Loucy (cell line): ENCODE results near the gene PANK1.

Experiments used
- H2AFZ ChIP-seq: fragments of 200-600 bp; sonication (generic); 2 replicates; pipeline ENCODE4 v1.6.0; 2016; ENCODE audit warnings: antibody characterized with exemption, mild to moderate bottlenecking, low read length, moderate library complexity
- H3F3A ChIP-seq: fragments of 200-600 bp; 2 replicates; pipeline ENCODE4 v1.6.0; 2016; ENCODE audit warnings: antibody characterized with exemption, low read depth, mild to moderate bottlenecking
- H3K27me3 ChIP-seq: fragments of 200-600 bp; sonication (generic); 2 replicates; pipeline ENCODE4 v1.6.1; 2014; ENCODE audit warnings: low read length, mild to moderate bottlenecking; ENCODE audit not compliant: insufficient read depth, poor library complexity, severe bottlenecking
- H3K36me3 ChIP-seq: fragments of 200-600 bp; sonication (generic); 2 replicates; pipeline ENCODE4 v1.6.1; 2016; ENCODE audit warnings: low read length; ENCODE audit not compliant: insufficient read depth
- H3K4me1 ChIP-seq: fragments of 200-600 bp; sonication (generic); 2 replicates; pipeline ENCODE4 v1.5.1; 2014; ENCODE audit warnings: low read length, mild to moderate bottlenecking; ENCODE audit not compliant: insufficient read depth, poor library complexity, severe bottlenecking
- H3K4me2 ChIP-seq: fragments of 200-600 bp; sonication (generic); 2 replicates; pipeline ENCODE4 v1.6.0; 2014; ENCODE audit warnings: antibody characterized with exemption, low read length, low read depth, mild to moderate bottlenecking; ENCODE audit not compliant: poor library complexity, severe bottlenecking
- H3K4me3 ChIP-seq: fragments of 200-600 bp; sonication (generic); 2 replicates; pipeline ENCODE4 v1.5.1; 2014; ENCODE audit warnings: low read length, mild to moderate bottlenecking, mixed read lengths; ENCODE audit not compliant: poor library complexity, severe bottlenecking
- H3K79me2 ChIP-seq: fragments of 200-600 bp; sonication (generic); 2 replicates; pipeline ENCODE4 v1.6.1; 2014; ENCODE audit warnings: low read length; ENCODE audit not compliant: insufficient read depth
- H3K9ac ChIP-seq: fragments of 200-600 bp; sonication (generic); 2 replicates; pipeline ENCODE4 v1.6.0; 2014; ENCODE audit warnings: mild to moderate bottlenecking, low read depth, low read length, moderate library complexity; ENCODE audit not compliant: poor library complexity, severe bottlenecking
- H3K9me2 ChIP-seq: fragments of 200-600 bp; sonication (generic); replicated peaks from 2 replicates; pipeline ENCODE4 v1.6.1; 2016; ENCODE audit warnings: low read depth, low read length, mixed read lengths
- H3K9me3 ChIP-seq: fragments of 200-600 bp; sonication (generic); 2 replicates; pipeline ENCODE4 v1.6.1; 2014; ENCODE audit warnings: mild to moderate bottlenecking, antibody characterized with exemption, low read length, low read depth; ENCODE audit not compliant: insufficient read depth
- H4K20me1 ChIP-seq: fragments of 200-600 bp; sonication (generic); 2 replicates; pipeline ENCODE4 v1.6.0; 2014; ENCODE audit warnings: antibody characterized with exemption, low read length, mild to moderate bottlenecking; ENCODE audit not compliant: insufficient read depth, poor library complexity, severe bottlenecking
- EZH2phosphoT487 ChIP-seq: fragments of 200-600 bp; IDR thresholded peaks from 2 replicates; pipeline ENCODE4 v1.6.1; 2018; ENCODE audit warnings: antibody characterized with exemption, mild to moderate bottlenecking, moderate library complexity, borderline replicate concordance
- TF ChIP-seq, protein P1 (sequence below): fragments of 200-600 bp; sonication (generic); conservative IDR thresholded peaks from 2 replicates; pipeline ENCODE4 v1.5.1; 2014; ENCODE audit warnings: mild to moderate bottlenecking, antibody characterized with exemption, low read length

Gene PANK1

DNA sequence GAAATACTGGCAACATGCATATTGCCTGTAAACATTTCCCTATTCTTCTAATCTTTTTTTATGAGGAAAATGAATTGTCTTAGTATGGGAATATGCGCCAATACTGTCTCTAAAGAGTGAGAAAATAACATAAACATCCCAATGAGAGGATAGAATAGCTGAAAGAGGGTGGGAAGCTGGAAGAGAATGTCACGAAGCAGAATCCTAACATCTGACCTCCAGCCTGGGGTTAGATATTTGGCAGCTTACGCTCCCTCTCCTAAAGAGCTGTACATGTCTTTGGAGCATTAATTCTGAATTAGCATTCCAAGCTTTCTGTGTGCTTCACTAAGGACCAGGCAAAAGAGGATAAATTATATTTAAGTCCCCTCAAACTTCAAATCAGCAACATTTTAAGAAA, 78.0 kb downstream of the PANK1 start:
- H3K9me2 ChIP-seq, result no peaks in the 10 kb centered on the region
- H3K9me3 ChIP-seq, result no peaks in the 10 kb centered on the region
- TF ChIP-seq EZH2phosphoT487, result no peak
- TF ChIP-seq, protein P1, sequence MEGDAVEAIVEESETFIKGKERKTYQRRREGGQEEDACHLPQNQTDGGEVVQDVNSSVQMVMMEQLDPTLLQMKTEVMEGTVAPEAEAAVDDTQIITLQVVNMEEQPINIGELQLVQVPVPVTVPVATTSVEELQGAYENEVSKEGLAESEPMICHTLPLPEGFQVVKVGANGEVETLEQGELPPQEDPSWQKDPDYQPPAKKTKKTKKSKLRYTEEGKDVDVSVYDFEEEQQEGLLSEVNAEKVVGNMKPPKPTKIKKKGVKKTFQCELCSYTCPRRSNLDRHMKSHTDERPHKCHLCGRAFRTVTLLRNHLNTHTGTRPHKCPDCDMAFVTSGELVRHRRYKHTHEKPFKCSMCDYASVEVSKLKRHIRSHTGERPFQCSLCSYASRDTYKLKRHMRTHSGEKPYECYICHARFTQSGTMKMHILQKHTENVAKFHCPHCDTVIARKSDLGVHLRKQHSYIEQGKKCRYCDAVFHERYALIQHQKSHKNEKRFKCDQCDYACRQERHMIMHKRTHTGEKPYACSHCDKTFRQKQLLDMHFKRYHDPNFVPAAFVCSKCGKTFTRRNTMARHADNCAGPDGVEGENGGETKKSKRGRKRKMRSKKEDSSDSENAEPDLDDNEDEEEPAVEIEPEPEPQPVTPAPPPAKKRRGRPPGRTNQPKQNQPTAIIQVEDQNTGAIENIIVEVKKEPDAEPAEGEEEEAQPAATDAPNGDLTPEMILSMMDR, result no peak
- H3K4me1 ChIP-seq, result no peaks in the 10 kb centered on the region
- H3K4me3 ChIP-seq, result no peak overlapping the region
- H3F3A ChIP-seq, result no peaks in the 10 kb centered on the region
- H4K20me1 ChIP-seq, result no peaks in the 10 kb centered on the region
- H3K27me3 ChIP-seq, result no peaks in the 10 kb centered on the region
- H2AFZ ChIP-seq, result no peak overlapping the region
- H3K36me3 ChIP-seq, result no peaks in the 10 kb centered on the region
- H3K9ac ChIP-seq, result no peak overlapping the region
- H3K79me2 ChIP-seq, result no peaks in the 10 kb centered on the region
- no peak overlapping the region for H3K4me2 ChIP-seq

DNA sequence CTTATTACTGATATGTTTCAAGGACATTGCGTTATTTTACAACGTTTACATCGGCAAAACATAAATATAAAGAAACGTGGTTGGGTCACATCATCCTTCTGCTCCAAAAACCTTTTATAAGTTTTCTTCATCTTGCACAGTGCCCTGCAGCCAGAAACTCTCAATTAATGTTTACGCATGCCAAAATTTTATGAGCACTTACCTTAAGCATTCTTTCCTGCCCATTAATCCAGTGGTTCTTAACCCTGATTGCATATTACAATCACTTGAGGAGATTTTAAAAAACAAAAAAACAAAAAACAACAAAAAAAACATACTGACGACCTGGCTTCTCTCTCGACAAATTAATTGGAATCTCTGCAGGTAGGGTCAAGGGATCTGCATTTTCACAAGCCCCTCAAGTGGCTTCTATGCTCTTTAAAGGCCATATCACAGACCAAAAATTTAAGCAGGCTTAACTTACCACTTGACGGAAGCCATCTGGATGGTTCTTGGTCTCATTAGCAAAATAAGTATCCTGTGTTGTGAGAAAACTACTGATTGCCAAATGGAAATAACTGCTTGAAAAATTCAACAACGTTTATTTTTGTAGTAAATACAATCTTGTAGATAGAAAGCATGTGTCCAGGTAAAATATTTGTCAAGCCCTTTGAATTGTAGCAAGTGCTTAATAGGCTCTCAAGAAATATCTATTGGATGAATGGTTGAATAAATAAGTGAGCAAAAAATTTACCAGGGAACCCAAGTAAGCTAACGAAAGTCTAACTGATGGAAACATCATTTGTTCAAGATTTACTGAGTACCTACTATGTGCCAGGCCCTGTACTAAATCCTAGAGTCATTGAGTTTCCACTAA, 78.7 kb downstream of the PANK1 start:
- Histone ChIP-seq H3K4me2 (no peak overlapping the region), H3K4me3 (no peak overlapping the region), H3K36me3 (no peaks in the 10 kb centered on the region), H3F3A (no peaks in the 10 kb centered on the region), H4K20me1 (no peaks in the 10 kb centered on the region), H2AFZ (no peak overlapping the region), H3K4me1 (no peaks in the 10 kb centered on the region), H3K9me3 (no peaks in the 10 kb centered on the region), H3K27me3 (no peaks in the 10 kb centered on the region), H3K9me2 (no peaks in the 10 kb centered on the region), H3K9ac (no peak overlapping the region), H3K79me2 (no peaks in the 10 kb centered on the region)
- no peak for TF ChIP-seq EZH2phosphoT487
- TF ChIP-seq, protein P1, result no peak

- H3K27me3 ChIP-seq, result no peaks in the 10 kb centered on the region
- no peaks in the 10 kb centered on the region for H3K79me2 ChIP-seq
Measured at GRCh38 chr10:89565180-89565579, 79.9 kb downstream of the PANK1 start.

More at GRCh38 chr10:89565180-89565579, 79.9 kb downstream of the PANK1 start:
- no peaks in the 10 kb centered on the region for H3K36me3 ChIP-seq
- H3K9me3 ChIP-seq, result no peaks in the 10 kb centered on the region
- H3K4me2 ChIP-seq, result no peak overlapping the region
- no peak for TF ChIP-seq EZH2phosphoT487
- TF ChIP-seq, protein P1, result no peak
- no peak overlapping the region; the same call in 1 of the 2 replicates for H2AFZ ChIP-seq
- H4K20me1 ChIP-seq, result no peaks in the 10 kb centered on the region
- no peaks in the 10 kb centered on the region for H3F3A ChIP-seq
- H3K4me3 ChIP-seq, result no peak overlapping the region
- H3K9ac ChIP-seq, result no peak overlapping the region
- no peaks in the 10 kb centered on the region for H3K9me2 ChIP-seq
- H3K4me1 ChIP-seq, result no peaks in the 10 kb centered on the region
